Lower leg skin (tissue), 4 donors: ENCODE data around the gene TREML4. TPM values are rescaled to one million over a fixed set of nuclear protein-coding genes. Genes with fewer than 3 reads are reported as not detected.

ENCODE experiments used
- DNase-seq, 2 donors: peaks; one replicate each; pipeline ENCODE4 v3.0.0-alpha.2; 2019; ENCODE audit warnings: low spot score in 2 of 2
- H3K4me3 ChIP-seq: fragments of 200-600 bp; sonication (generic); 2 replicates; pipeline ENCODE4 v1.5.1; 2017; ENCODE audit warnings: mild to moderate bottlenecking, low read depth; ENCODE audit not compliant: poor library complexity, severe bottlenecking
- CTCF ChIP-seq, 3 donors: fragments of 450-650 bp; IDR thresholded peaks; one replicate each; pipeline ENCODE4 v1.5.1; 2016; ENCODE audit warnings: antibody characterized with exemption in 3 of 3, mild to moderate bottlenecking in 3 of 3, moderate library complexity in 2 of 3
- POLR2A ChIP-seq, 2 donors: fragments of 450-650 bp; IDR thresholded peaks; one replicate each; pipeline ENCODE4 v1.6.1; 2016 to 2017; ENCODE audit warnings: antibody characterized with exemption in 2 of 2, mild to moderate bottlenecking in 1 of 2, moderate library complexity in 1 of 2
- WGBS, 2 donors: methylation state at CpG; one replicate each; pipeline ENCODE4 v1.1.5; 2018; 5-methylcytosine and 5-hydroxymethylcytosine counted together
- intact Hi-C: fragments of 100-400 bp; cut with DNase I; formaldehyde crosslinking; loops from one replicate; pipeline ENCODE4 v1.15.0; 2023; ENCODE audit warnings: low total_unique reads
- total RNA-seq, 4 donors: library from RNA; depleted of rRNA; stranded (reverse); fragments of >200 nt; gene quantifications; one replicate each; pipeline ENCODE4 v1.1.0, GENCODE V29; 2016

Gene TREML4
- total RNA-seq, 4 donors from 2014 or later, result not detected

DNA sequence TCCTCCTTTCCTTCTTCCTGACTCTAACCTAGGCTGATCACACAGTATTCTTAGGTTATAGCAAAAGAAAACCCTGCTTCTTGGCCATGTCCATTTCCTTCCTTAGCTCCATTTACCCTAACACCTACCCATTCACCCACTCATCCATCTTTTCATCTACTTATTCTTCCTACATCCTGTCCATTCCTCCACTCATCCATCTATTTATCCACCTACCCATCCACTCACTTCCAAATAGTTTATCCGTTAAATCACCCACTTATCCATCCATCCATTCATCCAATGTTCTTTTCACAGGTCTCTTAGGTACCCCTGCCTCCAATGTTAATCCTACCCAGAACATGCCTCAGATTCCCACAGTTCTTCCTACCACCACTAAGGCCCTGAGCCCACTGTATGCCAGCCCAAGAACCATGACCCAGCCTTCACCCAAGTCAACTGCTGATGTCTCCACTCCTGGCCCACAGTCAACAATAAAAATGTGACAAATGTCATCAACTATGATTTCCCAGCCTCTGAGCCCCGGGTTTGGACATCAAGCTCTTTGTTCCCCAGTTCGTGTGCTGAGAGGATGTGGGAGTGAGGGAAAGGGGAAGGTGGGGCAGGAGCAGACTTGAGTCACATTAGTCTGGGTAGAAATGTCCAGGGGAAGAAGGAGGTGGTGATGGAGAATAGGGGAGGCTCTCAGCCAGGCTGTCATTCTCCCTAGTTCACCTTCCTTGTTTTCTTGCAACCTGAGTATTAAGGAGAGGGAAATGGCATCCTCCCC is 24.4 kb downstream of the TREML4 start:
- WGBS, 2 donors, result 66 to 67% methylated on average over 3 of the region's 3 CpGs
- TF ChIP-seq POLR2A (IDR thresholded peaks at IDR 0.05) (no peak), CTCF (IDR thresholded peaks at IDR 0.05) (no peak)
- DNase-seq, result no peak
- H3K4me3 ChIP-seq, result no peak overlapping the region
- intact Hi-C loops, result no loop called here

DNA sequence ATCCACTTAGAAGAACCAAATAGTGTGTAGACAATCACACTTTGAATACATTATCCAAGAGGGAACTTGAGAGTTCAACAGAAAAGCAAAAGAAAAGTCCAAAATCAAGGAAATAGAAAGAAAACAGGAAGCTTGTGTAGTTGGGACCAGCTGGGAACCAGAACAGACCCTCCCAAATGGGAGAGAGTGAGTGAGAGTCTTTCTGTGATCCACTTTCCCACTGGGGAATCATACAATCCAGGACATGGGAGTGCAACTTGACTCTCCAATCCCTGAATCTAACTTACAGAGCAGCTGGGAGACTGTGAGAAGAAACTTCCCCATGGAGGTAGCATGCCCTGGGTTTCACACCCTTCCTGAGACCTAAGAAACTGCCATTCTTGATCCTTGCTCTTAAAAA is 27.0 kb downstream of the TREML4 start:
- intact Hi-C loops, result no loop called here
- no peak for DNase-seq
- TF ChIP-seq POLR2A (IDR thresholded peaks at IDR 0.05) (no peak), CTCF (IDR thresholded peaks at IDR 0.05) (no peak)
- no peak overlapping the region for H3K4me3 ChIP-seq

DNA sequence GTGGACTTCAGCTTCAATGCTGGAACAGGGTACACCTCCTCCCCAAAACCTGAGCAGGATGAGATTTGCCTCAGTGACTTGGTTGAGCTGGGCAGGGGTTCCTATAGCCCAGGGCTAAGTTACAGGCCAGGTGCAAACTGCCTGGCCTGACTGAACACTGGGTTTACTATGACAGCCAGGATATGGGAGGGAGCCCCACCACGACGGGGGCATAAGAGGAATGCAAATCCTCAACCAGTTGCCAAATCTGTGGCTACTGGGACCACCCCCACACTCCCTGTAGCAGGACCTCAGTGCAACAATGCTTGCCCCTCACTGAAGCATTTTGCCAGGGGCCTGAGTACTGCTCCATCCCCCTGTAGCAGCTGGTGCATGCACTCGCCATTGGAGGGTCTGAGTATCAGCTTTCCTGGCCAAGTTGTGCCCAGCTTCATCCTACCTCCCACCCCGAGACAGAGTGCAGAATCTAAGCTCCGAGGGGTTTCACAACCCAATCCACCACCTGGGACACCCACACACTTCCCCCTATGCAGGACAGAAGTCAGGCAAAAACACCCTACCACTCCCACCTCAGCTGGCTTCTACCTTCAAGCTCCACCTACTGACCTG is 27.6 kb downstream of the TREML4 start:
- DNase-seq, result no peak
- TF ChIP-seq CTCF (IDR thresholded peaks at IDR 0.05), result no peak
- no peak for TF ChIP-seq POLR2A (IDR thresholded peaks at IDR 0.05)
- H3K4me3 ChIP-seq, result no peak overlapping the region
- intact Hi-C loops, result no loop called here
- 82 to 84% methylated on average over 5 of the region's 5 CpGs for WGBS, 2 donors

- no peak for DNase-seq
- intact Hi-C loops, result no loop called here
- no peak overlapping the region for H3K4me3 ChIP-seq
- TF ChIP-seq CTCF (IDR thresholded peaks at IDR 0.05), result no peak
- TF ChIP-seq POLR2A (IDR thresholded peaks at IDR 0.05), result no peak
- 91 to 100% methylated on average over 1 of the region's 1 CpG for WGBS, 2 donors
Observed at GRCh38 chr6:41256383-41256782, 28.2 kb downstream of the TREML4 start.

DNA sequence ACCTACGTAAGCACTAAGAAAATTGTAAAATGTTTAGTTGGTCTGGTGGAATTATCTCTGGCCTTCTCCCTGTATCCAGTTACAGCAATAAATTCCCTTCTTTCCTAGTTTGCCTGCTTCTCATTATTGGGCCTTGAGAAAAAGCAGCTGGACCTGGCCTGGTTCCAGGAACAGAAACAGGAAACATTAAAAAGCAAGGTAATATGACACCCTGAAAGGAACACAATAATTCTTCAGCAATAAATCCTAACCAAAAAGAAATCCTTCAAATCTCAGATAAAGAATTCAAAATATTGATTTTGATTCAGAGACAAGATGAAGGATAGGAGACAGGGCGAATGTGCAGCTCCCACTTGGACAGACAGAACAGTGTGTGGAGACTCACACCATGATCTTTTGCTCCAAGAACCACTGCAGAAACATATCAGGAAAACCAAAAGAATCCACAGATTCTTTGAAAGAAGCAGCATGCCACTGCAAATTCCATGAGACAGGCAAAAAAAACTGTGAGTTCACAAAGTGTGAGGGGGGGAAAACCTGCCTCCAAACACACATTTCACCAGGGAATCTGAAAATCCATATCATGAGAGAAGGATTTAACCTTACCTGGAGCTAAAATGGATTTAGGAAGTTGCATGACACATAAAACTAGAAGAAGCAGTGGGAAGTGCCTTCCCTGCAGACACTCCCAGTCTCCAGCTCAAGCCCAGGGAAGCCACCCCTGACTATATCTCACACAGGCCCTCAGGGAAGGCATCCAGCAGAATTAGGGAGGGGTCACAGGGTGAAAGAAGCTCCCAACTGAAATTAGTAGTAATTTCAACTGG is 29.4 kb downstream of the TREML4 start:
- WGBS, 2 donors, result 36 to 45% methylated on average over 2 of the region's 2 CpGs
- intact Hi-C loops, result no loop called here
- TF ChIP-seq CTCF (IDR thresholded peaks at IDR 0.05) (no peak), POLR2A (IDR thresholded peaks at IDR 0.05) (no peak)
- H3K4me3 ChIP-seq, result no peak overlapping the region
- DNase-seq, result no peak
